ENCODE measurements around the gene IFNA2.
"Not testable (repeated sequence)": the region's sequence is repeated elsewhere in the genome, so short reads cannot be mapped to it uniquely, and the experiment has no call there.

DNA sequence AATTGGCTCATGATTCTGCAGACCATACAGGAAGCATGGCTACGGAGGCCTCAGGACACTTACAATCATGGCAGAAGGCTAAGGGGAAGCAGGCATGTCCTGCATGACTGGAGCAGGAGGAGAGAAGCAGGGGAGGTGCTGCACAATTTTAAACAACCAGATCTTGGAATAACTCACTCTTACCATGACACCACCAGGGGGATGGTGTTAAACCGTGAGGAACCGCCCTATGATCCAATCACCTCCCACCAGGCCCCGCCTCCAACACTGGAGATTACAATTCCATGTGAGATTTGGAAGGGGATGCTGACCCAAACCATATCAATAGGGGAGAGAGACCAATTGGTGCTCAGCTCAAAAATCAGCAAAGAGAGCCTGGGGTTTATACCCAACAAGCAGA is 13.7 kb downstream of the IFNA2 start:
- TF ChIP-seq, protein P1, sequence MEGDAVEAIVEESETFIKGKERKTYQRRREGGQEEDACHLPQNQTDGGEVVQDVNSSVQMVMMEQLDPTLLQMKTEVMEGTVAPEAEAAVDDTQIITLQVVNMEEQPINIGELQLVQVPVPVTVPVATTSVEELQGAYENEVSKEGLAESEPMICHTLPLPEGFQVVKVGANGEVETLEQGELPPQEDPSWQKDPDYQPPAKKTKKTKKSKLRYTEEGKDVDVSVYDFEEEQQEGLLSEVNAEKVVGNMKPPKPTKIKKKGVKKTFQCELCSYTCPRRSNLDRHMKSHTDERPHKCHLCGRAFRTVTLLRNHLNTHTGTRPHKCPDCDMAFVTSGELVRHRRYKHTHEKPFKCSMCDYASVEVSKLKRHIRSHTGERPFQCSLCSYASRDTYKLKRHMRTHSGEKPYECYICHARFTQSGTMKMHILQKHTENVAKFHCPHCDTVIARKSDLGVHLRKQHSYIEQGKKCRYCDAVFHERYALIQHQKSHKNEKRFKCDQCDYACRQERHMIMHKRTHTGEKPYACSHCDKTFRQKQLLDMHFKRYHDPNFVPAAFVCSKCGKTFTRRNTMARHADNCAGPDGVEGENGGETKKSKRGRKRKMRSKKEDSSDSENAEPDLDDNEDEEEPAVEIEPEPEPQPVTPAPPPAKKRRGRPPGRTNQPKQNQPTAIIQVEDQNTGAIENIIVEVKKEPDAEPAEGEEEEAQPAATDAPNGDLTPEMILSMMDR (IDR thresholded peaks at IDR 0.05; ENCODE audit: low read depth, low read length, poor library complexity, severe bottlenecking), result not testable (repeated sequence)
- TF ChIP-seq EZH2phosphoT487 (IDR thresholded peaks at IDR 0.05; ENCODE audit: borderline replicate concordance, low read length), result not testable (repeated sequence)
